ENCODE results near the gene OTUB2.

Gene OTUB2

DNA sequence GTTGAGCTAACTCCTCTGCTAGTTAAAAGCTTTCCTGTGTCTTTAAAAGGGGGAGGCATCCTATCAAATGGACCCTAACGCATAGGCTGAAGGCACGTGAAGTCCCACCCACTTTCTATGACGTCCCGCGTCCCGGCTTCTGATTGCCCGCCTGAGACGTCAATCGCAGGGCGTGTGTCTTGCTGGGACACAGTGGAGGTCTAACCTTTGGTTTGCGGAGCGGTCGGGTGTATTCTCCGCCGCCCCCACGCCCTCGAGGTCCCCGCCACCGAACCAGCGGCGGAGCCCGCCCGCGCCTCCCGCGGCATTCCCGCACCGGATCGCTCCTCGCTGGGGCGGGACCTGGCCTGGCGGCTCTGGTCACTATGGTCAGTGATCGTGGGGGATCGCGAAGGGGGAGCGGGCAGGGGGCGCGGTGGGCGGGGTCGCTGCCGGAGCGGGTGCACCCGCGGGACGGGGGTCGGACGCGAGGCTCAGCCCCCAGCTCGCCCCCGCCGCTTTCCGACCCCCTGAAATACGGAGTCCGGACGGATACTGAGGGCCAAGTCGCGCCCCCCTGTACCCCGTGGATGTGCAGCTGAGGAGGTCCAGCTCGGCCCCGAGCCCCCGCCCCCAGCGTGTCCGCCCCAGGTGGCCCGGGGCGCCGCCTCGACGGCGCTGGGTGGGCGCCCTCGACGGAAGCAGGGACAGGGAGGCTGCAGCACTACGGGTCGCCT is at the start of gene OTUB2:
Gene OTUB2 (plus strand): TSS at position 168 of the 716 bp plus-strand sequence. CDS start 198 bp downstream, at position 366.
- peak; percentile 97 for DNase-seq

DNA sequence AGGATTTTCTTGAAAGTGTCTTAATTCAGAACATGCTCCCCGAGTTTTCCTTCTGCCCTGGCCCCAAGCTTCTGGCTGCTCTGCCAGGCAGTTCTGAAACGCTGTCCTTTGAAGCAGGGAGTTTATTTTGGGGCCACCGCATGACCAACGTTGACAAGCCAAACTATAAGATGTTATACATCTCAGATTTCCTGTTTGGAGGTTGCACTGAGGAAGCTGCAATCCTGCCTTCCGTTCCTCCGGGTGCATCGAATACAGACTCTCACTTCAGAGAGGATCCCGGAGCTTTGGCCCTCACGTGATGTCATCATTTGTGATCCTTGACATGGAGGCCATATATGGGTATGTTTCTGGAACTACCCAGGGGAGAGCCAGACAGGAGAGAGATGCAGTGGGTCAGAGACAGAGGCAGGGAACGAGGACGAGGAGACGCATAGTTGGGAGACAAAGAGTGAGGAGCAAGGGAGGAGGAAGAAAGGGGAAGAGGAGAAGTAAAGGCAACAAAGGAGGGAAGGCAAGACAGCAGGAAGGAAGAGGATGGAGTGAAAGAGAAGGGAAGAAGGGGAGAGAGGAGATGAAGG is 49.6 kb upstream of the OTUB2 start, which contains the start of gene ASB2:
Gene ASB2 (minus strand): TSS at position 94 of the 581 bp plus-strand sequence. CDS start 12,031 bp downstream, outside the sequence.
- DNase-seq, result no peak

DNA sequence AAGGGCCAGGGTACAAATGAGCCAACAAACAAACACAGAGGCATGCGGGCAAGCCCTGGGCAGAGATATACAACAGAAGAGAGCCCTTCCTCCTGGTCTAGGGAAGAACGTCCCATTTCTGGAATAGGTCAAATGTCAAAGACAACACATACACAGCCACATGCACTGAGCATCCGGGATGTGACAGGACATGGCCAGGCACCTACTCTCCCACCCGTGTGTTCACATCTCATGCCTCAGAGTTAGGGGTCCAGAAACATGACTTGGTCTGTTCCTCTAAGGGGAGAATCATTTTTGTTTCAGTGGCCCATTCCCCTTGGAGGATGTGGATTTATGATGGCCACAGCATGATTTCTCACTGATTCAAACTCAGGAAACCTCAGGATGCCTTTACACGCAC is 49.0 kb upstream of the OTUB2 start:
- DNase-seq, result peak; percentile 63

DNA sequence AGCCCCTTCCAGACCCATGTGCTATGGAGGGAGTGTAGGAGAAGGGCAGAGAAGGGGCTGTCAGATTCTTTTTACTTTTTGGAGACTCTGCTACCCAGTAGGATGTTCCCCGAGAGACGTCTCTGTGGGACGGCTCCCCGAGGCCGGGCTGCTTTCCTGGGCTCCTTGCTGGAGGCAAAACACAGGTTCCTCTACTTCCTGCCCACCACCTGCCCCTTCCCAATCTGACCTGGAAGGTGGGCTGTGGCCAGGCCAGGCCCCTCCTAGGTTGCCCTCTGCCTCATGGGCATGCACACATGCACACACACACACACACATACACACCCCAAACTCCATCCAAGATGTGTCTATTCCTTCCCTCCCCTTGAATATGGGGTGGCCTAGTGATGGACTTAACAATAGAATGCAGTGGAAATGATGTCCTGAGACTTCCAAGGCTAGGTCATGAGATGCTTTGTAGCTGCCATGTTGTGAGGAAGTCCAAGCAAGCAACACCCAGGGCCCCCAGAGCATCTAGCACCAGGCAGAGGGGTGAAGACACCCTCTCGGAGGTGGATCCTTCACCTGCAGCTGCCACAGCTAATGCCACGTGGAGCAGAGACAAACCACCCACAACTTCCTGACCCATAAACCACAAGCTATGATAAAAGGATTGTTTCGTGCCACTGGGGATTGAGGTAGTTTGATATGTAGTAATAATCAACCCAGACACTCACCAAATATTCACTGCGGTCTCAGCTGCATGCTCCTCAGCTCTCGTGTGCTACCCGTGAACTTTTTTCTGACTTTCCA is 48.2 kb upstream of the OTUB2 start:
- peak; percentile 83 for DNase-seq

DNA sequence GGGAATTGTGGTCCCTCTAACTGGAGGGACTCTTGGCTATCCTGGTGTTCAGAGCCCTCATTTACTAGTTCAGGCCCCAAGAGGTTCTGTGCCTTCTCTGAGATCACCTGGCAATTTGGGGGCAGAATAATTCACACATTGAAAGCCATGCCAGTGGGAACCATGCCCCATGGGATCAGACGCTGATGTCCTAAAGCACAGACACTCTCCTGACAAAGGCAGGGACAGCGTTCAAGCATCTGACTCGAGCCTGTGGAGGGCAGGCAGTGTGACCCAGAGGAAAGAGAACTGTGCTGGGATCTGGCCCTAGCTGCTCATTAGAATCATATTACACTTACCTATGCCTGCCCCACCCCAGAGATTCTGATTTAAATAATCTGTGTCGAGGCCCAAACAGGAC is 47.4 kb upstream of the OTUB2 start:
- peak; percentile 62 for DNase-seq

DNA sequence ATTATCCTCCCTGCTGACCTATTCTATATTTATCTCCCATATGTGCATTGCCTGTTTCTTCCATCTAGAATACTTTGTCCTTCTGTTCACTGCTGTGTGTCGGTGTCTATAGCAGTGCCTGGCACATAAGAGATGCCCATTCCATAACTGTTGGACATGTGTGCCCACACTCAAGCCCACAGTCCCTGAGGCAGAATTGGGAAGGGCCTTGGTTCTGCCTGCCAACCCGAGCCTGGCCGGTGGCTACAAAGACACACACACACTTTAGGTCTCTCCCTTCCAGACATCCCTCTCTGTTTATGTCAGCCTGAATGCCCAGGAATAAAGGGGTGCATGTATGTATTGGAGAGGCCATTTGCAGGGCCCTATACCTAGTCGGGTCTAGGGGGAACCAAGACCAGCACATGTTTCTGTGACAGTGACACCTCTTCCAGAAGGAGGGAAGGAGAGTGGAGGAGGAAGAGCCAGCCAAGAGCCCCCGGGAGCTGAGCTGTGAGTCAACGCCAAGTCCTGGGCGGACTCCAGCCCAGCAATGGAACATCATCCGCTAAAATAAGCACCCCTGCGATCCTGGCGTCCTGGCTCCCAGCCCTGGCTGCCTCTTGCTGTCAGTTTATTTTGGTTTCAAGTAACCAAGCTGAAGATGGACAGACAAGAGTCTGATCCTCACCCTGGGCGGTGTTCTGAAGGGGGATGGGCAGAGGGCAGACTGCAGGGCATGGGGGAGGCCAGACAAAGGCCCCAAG is 45.5 kb upstream of the OTUB2 start:
- DNase-seq, result no peak

DNA sequence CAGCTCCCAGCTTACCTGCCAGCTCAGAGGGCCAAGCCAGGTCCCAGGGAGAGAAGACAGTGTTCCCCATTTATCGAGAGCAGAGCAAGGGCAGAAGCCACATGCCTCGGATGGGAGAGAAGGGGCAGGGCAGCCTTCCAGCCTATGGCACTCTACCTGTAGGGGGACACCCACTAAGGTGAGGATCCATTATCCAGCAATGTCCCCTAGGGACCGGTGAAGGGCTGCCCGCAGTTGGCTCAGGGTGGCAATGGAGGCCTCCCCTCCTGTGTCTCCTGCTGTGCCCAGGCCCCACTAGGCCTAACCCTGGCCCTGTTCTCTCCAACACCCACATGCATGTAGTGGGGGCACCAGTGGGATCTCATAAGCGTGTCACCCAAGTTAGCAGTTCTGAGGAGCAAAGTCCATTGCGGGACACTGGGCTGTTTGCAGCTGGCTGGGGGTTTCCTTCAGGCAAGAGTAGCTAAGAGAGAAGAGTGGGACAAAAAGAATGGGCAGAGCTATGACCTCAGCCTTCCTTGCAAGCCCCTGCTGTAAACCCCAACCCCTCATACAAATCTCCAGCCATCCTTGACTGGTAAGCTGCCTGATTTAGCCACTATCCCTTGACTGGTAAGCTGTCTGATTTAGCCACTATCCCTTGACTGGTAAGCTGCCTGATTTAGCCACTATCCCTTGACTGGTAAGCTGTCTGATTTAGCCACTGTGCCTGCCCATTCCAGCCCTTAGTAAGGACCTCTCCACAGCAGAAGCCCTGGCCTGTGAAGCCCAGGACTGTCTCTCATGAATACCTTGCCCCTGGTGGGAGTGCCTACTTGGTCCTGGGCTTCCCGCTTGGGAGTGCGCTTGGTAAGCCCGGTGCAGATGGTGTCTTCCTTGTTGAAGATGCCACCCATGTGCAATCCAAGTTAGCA is 44.6 kb upstream of the OTUB2 start:
- no peak for DNase-seq

DNA sequence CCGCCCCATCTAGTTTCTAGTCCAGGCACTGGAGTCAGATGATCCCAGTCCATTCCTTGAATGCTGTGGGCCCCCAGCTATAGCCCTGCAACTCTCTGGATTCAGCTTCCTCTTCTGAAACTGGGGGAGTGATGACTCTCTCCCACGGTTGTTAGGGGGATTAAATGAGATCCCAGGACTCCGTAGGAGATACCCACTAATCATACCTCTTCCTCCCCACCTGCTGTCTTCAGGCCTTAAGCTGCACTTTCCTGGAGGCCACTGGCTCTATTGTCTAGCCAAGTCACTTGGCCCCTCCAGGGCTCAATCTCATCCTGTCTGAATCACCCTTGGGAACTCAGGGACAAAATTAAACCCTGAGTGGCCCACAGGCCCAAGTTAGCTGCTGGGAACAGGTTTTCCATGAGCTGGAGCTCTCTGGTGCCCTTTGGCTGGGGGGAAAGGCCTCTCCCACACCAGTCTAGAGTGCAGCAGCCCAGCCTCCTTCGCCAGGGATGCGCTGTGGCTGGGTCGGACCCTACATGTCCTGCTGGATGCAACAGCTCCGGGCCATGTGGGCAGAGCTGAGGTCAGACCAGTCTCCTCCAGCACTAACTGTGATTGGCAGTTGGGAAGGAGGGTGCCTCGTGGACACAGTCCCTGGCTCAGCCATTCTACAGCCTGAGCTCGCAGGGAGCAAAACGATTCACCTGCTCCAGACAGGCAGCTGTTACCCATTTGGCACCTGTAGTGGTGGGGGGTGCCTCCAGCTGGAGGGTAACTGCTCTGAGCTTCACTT is 43.7 kb upstream of the OTUB2 start:
- no peak for DNase-seq

DNA sequence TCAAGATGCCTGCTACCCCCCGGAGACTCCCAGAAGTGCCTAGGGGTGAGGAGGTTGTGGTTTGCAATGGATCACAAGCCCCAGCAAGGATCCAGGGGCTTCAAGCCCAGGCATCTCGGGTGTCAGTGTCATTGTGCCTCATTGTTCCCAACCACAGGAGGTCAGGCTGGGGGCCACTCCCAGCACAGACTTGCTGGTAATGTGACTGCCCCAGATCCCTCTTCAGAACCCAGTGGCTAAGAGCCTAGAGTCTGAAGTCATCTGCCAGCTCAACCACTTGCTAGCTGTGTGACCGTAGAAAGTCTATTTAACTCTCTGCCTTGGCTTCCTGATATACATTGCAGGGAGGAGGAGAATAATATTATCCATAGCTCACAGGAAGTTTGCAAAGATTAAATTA is 42.1 kb upstream of the OTUB2 start:
- no peak for DNase-seq

DNA sequence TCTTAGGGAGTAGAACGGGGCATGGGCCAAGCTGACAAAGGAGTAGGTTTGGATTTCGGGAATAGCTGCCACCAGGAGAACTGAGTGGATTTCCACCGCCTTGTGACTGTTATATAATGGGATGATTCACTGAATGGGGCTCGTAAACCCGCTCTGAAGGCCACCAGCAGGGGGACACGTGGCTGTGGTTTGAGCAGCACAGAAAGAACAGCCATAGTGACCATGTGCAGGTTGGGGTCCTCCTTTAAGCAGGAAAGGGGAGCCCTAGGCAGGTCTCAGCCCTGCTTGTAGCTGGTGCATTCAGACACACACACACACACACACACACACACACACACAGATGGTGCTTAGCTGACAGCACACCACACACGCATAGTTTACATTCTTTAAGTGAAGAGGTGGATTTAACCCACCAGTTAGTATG is 41.1 kb upstream of the OTUB2 start:
- DNase-seq, result no peak

DNA sequence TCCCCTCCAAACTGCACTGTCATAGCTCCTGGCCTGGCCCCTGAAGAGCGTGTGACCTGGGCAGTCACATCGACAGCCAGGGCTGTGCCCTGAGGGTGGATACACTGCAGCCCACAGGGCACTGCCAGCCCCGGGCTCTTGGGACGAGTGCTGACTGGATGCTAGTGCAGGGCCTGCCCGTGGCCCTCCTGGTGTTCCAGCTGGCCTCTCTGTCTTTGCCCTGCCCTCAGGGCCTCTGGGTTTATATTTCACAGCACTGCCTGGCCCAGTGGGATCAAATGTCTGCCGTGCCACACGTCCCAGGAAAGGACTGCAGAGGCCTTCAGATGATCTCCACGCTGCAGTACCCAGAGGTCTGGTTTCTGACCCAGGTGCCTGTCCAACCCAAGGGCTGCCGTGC is 39.2 kb upstream of the OTUB2 start:
- no peak for DNase-seq

DNA sequence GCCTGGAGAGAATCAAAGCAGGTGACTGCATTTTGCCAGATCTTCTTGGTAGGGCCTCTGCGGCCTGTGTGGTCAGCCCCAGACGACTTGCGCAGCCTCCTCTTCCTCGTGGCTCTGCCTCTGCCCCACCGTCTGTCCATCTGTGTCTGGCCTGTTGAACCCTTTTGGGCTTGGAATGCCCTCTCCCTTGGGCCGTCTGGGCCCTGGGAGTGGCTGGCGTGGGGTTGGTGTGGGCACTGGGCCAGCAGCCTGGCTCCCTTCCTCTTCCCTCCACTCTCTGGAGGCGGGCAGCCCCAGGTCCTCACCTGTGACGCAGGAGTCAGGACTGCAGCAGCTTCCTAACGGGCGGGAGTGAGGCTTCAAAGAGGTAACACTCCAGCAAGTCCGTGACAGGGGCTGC is 38.8 kb upstream of the OTUB2 start:
- DNase-seq, result no peak

DNA sequence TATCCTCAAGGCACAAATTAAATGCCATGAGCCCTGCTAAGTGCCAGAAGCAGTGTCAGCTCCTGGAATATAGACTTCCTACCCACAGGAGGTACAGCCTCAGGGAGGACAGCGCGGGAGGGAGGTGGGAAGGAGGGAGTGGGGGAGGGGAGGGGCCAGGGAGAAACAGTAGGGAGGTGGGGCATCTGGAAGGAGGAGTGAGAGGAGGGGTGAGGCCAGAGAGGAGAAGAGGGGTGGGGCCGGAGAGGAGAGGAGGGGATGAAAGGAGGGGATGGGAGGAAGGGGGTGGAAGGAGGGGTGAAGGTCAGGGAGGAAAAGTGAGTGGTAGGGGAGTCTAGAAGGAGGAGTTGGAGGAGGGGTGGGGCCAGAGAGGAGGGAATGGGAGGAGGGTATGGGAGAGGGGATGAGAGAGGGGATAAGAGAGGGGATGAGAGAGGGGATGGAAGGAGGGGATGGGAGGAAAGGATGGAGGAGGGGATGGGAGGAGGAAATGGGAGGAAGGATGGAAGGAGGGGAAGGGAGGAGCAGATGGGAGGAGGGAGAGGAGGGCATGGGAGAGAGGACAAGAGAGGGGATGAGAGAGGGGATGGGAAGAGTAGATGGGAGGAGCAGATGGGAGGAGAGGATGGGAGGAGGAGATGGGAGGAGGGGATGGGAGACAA is 38.2 kb upstream of the OTUB2 start:
- DNase-seq, result no peak

DNA sequence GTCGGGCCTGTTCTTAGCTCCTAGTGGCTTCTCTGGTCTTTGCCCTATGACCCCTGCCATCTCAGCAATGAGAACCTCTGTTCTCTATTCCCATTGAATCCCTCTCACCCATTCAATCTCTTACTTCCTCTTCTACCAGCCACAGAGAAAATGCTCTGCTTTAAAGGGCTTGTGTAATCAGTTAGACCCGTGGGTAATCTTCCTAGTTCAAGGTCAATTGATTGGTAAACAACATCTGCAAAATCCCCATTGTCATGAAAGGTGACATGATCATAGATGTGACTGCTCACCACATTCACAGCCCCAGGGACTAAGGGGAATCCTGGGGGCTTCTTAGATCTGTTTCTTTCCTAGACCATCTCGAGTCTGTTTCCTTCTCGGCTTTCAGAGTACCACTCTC is 36.2 kb upstream of the OTUB2 start:
- no peak for DNase-seq

DNA sequence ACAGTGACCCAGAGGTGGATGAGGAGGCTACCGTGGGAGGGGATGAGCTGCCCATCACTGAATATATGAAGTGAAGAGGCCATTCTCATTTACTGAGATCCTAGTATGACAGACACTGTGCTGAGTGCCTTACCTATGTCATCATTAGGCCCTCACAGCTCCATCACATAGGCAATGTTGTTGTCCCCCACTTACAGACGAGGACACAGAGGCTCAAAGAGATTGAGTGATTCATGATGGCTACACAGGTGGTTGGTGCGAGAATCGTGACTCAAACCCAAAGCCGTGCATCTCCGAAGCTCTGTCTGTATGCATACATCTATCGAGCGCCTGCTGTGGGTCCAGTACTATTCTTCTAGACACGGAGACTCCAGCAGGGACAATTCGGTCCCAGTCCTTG is 34.9 kb upstream of the OTUB2 start:
- DNase-seq, result no peak

DNA sequence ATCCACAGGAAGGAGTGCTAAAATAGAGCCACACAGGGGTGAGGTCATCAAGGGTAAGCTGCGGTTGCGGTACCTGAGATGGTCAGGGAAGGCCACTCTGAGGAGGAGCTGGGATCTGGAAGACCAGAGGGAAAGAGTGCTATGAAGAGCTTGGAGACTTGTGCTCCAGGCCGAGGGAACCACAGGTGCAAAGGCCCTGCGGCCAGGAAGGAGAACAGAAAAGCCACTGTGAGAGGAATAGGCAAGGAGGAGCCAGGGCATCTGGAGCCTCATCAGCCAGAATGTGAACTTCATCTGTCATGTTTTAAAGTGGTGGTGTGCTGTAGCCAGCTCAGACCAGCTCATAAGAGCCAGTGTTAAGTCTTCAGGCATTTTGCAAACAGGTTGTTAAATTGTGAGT is 34.5 kb upstream of the OTUB2 start:
- DNase-seq, result no peak

DNA sequence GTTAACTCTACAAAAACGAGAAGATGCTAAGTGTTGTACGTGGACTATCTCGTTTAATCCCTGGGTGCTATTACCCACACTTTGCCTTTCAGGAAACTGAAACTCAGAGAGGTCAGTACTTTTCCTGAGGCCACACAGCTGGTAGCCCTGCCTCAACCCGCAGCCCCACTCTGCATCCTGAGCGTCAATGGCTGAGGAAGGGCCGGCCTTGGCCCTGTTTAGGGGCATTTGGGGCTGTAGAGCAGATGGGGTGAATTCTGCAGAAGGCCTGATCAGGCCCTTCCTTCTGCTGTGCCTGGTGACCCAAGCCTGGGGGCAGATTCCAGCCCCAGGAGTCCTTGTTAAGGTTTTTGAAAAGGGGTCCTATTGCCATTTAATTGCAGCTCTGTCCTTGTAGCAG is 32.8 kb upstream of the OTUB2 start:
- DNase-seq, result no peak

DNA sequence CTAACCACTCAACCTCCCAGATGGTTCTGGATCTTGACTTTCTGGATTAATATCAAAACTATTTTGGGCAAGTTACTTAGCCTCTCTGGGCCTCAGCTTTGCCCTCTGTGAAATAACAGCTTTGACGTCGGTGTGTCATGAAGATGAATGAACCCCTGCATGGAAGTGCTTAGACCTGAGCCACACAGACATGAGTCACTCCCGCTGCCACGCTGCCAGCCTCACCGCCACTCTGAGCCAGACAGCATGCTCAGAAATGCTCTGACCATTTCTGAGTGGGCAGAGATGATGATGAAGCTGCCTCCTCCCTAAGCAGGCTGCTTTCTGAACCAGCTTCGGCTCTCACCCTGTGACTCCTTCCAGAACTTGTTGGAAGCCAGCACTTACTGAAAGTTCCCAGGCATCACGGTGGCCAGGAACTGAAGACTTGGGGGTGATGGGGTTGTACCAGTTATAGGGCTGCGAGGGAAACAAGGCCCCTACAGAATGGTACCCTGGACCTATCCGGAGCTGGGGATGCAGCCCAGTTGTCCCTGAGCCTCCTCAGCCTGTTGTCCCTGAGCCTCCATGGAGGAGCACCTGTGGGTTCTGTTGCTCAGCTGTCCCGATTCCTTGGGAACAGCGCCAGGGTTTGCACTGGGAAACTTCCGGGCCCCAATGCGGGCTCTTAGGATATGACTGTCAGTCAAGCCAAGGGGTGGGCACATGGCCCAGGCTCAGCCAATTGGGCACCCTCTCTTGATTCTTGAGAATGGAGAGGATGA is 31.0 kb upstream of the OTUB2 start:
- peak; percentile 78 for DNase-seq

DNA sequence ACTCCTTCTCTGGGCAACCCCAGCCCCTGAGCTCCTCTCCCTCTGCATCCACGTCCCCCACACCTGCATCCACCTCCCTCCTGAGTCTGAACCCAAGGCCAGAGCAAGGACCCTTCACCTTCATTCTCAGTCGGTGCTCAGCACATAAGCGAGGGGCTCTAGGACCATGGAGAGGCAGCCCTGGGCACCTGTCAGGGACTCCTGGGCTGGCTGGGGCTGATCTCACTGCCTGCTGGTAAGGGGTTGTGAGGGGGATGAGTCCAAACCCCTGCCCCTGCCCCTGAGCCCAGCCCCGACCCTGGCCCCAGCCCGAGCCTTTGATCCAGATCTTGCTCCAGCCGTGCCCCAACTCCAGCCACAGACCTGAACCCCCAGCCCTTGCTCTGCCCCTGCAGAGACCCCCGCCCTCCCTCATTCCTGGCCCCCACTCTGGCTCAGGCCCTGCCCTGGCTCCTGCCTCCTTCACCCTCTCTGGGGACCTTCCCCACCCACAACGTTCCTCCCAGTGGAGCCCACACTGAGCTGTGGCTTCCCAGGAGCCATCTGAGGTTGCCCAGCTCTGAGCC is 29.9 kb upstream of the OTUB2 start:
- no peak for DNase-seq

DNA sequence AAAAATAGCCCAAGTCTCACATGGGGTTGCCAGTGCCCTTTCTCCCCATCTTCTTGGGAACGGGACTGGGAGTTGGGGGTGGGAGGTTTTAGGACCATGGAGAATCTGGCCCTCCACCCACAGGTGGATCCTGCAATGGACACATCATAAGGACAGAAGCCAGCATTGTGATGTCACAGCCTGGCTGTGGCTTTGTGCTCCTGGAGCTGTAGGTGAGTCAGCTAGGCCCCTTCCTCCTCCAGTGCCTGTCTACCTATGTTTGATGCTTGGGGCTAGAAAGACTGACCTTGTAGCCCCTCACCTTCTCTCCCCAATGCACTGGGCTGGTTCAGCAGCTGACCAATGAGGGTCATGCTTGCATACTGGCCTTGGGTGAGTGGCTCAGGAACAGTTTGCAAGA is 29.1 kb upstream of the OTUB2 start, which contains the start of gene CCDC197:
Gene CCDC197 (plus strand): TSS at position 220 of the 400 bp plus-strand sequence. CDS start 831 bp downstream, outside the sequence.
- no peak for DNase-seq
